HG02759 (cell line): ENCODE measurements around the gene CACNA1S.

Experiments
- ATAC-seq: cut with Tn5 transposase; IDR thresholded peaks from one replicate; pipeline ENCODE4 v1.9.1; 2021; ENCODE audit warnings: mild to moderate bottlenecking, moderate library complexity; ENCODE audit not compliant: unreplicated experiment

CACNA1S gene

GRCh38 chr1:200990114-200990513, 122.1 kb downstream of the CACNA1S start:
- no peak for ATAC-seq
